Omental fat pad (tissue), 4 donors: Measurements from ENCODE around the gene EFEMP2. TPM values are rescaled to one million over a fixed set of nuclear protein-coding genes. Genes with fewer than 3 reads are reported as not detected.

ENCODE experiments used
- ATAC-seq: fragments of 150-250 bp; one replicate; pipeline ENCODE4 v1.9.1; 2016; ENCODE audit warnings: mild to moderate bottlenecking, moderate library complexity; ENCODE audit not compliant: low FRiP score
- DNase-seq: peaks from one replicate; pipeline ENCODE4 v3.0.0-alpha.2; 2019; ENCODE audit warnings: low spot score
- total RNA-seq, 4 donors: library from RNA; depleted of rRNA; stranded (reverse); fragments of >200 nt; gene quantifications; one replicate each; pipeline ENCODE4 v1.1.0, GENCODE V29; 2016
- TF ChIP-seq, protein P1 (sequence below), 3 donors: fragments of 450-650 bp; IDR thresholded peaks; one replicate each; pipeline ENCODE4 v1.5.1; 2016 to 2017; ENCODE audit warnings: antibody characterized with exemption in 3 of 3, mild to moderate bottlenecking in 3 of 3, moderate library complexity in 2 of 3

Gene EFEMP2
- 10 to 100 TPM; 39.4 to 81.8 (median 66.1) TPM for total RNA-seq

DNA sequence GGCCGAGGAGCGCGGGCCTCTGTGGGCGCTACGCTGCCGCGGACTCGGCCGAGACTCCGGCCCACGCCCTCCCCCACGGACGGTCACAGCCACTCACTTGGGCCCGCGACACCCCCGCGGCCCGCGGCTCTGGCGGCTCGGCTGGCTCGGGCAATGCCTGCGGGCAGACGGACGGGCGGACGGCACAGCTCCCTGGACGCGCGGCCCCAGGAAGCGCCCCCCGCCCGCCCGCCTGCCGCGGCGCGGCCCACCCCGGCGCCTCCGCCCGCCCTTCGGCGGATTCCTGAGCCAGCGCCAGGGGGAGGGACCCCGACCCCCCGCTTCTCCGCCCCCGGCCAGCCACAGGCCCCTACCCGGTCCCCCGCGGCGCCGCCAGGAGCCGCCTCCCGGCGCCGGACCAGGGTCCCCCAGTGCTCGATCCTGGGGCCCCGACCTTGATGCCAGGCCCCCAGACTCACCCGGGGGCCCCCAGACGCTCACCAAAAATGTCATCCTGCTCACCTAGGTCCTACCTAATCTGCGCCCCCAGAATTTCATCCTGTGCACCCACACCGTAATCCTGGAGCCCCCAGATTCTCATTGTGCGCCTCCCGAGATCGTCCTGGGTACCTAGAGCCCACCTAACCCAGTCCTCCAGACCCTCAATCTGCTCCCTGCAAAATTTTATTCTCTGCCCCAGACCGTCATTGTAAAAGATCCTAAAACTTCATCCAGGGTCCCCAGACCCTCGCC, at the start of gene EFEMP2:
TSS of gene EFEMP2 (minus strand) at position 215 of the 732 bp plus-strand sequence. CDS start 446 bp downstream, outside the sequence.
- DNase-seq: no peak
- TF ChIP-seq, protein P1, sequence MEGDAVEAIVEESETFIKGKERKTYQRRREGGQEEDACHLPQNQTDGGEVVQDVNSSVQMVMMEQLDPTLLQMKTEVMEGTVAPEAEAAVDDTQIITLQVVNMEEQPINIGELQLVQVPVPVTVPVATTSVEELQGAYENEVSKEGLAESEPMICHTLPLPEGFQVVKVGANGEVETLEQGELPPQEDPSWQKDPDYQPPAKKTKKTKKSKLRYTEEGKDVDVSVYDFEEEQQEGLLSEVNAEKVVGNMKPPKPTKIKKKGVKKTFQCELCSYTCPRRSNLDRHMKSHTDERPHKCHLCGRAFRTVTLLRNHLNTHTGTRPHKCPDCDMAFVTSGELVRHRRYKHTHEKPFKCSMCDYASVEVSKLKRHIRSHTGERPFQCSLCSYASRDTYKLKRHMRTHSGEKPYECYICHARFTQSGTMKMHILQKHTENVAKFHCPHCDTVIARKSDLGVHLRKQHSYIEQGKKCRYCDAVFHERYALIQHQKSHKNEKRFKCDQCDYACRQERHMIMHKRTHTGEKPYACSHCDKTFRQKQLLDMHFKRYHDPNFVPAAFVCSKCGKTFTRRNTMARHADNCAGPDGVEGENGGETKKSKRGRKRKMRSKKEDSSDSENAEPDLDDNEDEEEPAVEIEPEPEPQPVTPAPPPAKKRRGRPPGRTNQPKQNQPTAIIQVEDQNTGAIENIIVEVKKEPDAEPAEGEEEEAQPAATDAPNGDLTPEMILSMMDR (IDR thresholded peaks at IDR 0.05): no peak
- ATAC-seq: peak; percentile 16

DNA sequence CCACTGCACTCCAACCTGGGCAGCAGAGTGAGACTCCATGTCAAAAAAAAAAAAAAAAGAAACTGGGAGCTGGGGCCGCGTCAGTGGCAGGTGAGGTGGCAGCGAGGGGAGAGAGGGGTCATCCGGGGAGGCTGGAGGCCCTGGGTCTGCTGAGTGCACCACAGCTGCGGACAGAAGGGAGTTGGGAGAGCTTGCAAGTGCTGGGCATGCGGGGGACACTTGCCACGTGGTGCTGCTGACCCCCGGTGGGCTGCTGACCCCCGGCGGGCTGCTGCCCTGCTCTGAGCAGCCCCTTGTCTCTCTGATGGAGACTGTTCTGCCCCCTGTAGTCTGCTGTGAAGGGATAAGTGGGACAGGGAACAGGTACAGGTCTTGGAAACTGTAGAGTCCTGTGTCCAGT, 49.3 kb upstream of the EFEMP2 start:
- TF ChIP-seq, protein P1 (IDR thresholded peaks at IDR 0.05): no peak
- no peak for DNase-seq
- no peak for ATAC-seq

DNA sequence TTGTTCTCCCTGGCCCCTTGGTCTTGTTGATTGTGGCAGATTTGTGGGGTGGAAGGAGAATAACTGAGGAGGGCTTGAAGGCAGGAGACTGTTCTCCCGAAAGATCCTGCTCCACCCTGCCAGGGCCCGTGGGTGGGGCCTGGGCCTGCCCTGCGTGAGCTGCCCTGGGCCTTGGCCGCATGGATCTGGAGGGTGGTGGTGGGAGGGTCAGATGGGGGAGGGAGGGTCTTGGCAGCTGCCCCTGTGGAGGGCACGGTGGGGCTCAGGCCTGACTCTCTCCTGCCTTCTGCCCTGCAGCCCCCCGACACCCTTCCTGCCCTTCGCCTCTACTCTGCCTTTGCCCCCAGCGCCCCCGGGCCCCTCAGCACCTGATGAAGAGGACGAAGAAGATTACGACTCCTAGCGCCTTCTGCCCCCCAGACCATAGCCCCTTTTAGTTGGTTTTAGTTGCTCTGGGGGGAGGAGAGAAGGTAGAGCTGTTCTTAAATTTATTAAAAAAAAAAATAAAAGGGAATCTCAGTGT, 48.5 kb upstream of the EFEMP2 start:
- no peak for ATAC-seq
- TF ChIP-seq, protein P1 (IDR thresholded peaks at IDR 0.05): no peak
- DNase-seq: no peak

DNA sequence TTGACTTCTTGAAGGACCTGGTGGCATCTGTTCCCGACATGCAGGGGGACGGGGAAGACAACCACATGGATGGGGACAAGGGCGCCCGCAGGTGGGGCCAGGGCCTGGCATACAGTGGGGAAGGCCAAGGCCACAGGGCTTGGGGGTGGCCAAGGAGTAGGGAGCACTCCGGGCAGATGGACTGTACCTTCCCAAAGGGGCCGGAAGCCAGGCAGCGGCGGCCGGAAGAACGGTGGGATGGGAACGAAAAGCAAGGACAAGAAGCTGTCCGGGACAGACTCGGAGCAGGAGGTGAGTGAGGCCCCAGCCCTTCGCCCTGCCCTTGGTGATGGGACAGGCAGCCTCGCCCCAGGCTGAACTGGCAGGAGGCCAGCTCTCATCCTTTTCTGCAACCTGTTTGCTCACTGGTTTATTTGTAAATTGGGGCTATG, 47.8 kb upstream of the EFEMP2 start:
- TF ChIP-seq, protein P1 (IDR thresholded peaks at IDR 0.05): no peak
- DNase-seq: no peak
- no peak for ATAC-seq

DNA sequence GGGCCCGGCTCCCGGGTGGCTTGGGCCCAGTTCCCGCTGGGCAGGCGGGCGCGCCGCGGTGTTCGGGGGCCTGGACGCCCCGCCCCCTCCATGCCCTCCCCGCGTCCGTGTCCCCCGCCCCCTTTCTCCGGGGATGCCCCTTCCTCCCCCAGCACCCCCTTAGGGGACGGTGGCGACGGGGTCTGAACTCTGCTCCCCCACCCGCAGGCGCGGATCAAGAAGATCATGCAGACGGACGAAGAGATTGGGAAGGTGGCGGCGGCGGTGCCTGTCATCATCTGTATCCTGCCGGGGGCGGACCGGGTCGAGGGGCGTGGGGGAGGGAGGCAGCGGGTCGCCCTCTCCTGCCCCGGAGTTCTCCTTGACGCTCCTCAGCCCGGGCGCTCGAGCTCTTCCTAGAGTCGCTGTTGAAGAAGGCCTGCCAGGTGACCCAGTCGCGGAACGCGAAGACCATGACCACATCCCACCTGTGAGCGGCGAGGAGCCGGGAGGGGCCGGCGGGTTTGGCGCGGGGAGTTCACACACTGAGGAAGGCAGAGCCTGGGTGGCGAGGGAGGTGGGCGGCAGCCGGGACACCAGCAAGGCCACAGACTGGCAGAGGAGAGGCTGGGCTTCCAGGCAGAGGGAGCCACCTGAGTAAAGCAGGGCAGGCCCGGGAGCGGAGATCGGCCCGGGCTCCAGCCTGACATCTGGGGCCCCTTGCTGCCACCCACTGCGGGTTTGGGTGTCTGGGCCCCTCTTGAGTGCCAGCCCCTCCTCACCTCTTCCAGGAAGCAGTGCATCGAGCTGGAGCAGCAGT, 47.2 kb upstream of the EFEMP2 start:
- ATAC-seq (peak; percentile 11), DNase-seq (no peak)
- TF ChIP-seq, protein P1 (IDR thresholded peaks at IDR 0.05): no peak

DNA sequence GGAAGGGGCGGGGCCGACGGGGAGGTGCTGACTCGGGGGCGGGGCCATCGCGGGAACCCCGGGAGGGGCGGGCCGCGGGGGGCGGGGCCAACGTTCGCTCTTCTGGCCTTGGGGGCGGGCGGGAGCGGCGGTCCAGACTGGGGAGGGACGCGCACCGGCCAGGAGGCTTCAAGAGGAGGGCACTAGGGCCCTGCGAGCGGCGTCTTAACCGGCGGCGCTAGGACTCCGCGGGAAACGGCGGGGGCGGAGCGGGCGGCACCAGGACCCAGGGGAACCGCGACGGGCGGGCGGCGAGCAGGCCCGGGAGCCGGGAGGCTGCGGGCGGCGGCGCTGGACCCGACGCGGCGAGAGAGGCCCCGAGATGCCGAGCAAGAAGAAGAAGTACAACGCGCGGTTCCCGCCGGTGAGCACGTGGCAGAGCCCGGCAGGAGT, 46.6 kb upstream of the EFEMP2 start, which contains the start of gene DRAP1:
TSS of gene DRAP1 (plus strand) at position 286 of the 432 bp plus-strand sequence. CDS start at position 362, 76 bp downstream.
- DNase-seq: peak; percentile 89
- TF ChIP-seq, protein P1 (IDR thresholded peaks at IDR 0.05): no peak
- peak; percentile 90 for ATAC-seq
